Fibroblast of mammary gland (primary cell): ENCODE measurements around the gene MCF2L.

Source experiments
- DNase-seq: peaks from one replicate; pipeline ENCODE4 v3.0.0-alpha.2; 2010; ENCODE audit warnings: low read depth
- H3K4me3 ChIP-seq: 2 replicates; pipeline ENCODE4 v1.5.1; 2011; ENCODE audit warnings: low read depth, mild to moderate bottlenecking, low read length, moderate library complexity; ENCODE audit not compliant: control insufficient read depth
- TF ChIP-seq, protein P1 (sequence below): conservative IDR thresholded peaks from 2 replicates; pipeline ENCODE4 v1.5.1; 2011; ENCODE audit warnings: low read depth, low read length, inconsistent platforms; ENCODE audit not compliant: control insufficient read depth, insufficient read depth

MCF2L gene

GRCh38 chr13:113059891-113060290, 90.9 kb downstream of the MCF2L start:
- no peak overlapping the region for H3K4me3 ChIP-seq
- TF ChIP-seq, protein P1, sequence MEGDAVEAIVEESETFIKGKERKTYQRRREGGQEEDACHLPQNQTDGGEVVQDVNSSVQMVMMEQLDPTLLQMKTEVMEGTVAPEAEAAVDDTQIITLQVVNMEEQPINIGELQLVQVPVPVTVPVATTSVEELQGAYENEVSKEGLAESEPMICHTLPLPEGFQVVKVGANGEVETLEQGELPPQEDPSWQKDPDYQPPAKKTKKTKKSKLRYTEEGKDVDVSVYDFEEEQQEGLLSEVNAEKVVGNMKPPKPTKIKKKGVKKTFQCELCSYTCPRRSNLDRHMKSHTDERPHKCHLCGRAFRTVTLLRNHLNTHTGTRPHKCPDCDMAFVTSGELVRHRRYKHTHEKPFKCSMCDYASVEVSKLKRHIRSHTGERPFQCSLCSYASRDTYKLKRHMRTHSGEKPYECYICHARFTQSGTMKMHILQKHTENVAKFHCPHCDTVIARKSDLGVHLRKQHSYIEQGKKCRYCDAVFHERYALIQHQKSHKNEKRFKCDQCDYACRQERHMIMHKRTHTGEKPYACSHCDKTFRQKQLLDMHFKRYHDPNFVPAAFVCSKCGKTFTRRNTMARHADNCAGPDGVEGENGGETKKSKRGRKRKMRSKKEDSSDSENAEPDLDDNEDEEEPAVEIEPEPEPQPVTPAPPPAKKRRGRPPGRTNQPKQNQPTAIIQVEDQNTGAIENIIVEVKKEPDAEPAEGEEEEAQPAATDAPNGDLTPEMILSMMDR = no peak
- no peak for DNase-seq

DNA sequence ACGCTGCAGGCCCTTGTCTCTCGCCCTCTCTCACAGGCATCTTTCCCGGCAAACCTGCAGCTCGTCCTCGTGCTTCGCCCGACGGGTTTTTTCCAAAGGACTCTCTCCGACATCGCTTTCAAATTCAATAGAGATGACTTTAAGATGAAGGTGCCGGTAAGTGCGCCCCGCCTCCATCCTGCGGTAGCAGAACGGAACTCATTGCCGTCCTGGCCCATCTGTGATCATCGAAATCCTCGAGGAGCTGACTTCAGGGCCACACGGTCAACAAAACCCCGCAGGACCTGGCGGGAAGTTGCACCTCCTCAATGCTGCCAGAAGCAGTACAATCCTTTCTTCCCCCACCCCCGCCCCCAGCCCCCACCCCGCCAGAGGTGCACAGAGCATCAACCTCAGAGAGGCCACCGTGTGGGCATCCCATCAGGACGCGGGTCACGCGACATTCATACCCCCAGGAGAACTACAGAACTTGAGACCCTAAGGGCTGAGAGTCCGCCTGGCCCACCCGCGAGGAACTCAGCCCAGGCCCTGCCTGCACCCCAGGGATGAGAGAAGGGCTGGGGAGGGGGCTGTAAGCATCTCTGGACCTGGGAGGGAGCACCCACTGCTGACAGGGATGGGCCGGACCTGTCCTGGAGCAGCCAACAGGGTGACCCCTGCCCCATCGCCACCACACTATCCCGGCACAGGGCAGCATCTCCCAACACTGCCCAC, 91.7 kb downstream of the MCF2L start:
- TF ChIP-seq, protein P1 = no peak
- no peak for DNase-seq
- no peak overlapping the region for H3K4me3 ChIP-seq

- TF ChIP-seq, protein P1 = no peak
- DNase-seq = no peak
These were observed 92.2 kb downstream of the MCF2L start for GRCh38 chr13:113061271-113061625.

GRCh38 chr13:113061796-113062425, 92.9 kb downstream of the MCF2L start:
- DNase-seq = no peak
- TF ChIP-seq, protein P1 = no peak
- no peak overlapping the region for H3K4me3 ChIP-seq

More at GRCh38 chr13:113061271-113061625, 92.2 kb downstream of the MCF2L start:
- H3K4me3 ChIP-seq = no peak overlapping the region

- TF ChIP-seq, protein P1 = no peak
- DNase-seq = no peak
These were observed 93.7 kb downstream of the MCF2L start for GRCh38 chr13:113062691-113063090.

GRCh38 chr13:113063091-113063491, 94.1 kb downstream of the MCF2L start:
- DNase-seq = no peak
- TF ChIP-seq, protein P1 = no peak

More at GRCh38 chr13:113062691-113063090, 93.7 kb downstream of the MCF2L start:
- H3K4me3 ChIP-seq = no peak overlapping the region

More at GRCh38 chr13:113063091-113063491, 94.1 kb downstream of the MCF2L start:
- no peak overlapping the region for H3K4me3 ChIP-seq
